Peyer's patch (tissue), 4 donors: Measurements from ENCODE around the gene CPT1B. TPM values are rescaled to one million over a fixed set of nuclear protein-coding genes. Genes with fewer than 3 reads are reported as not detected.

ENCODE experiments used
- DNase-seq, 3 donors: peaks; one replicate each; pipeline ENCODE4 v3.0.0-alpha.2; 2017 to 2019
- H3K27ac ChIP-seq, 4 donors: fragments of 200-600 bp; sonication (generic); one replicate each; pipeline ENCODE4 v1.5.1; 2016 to 2019
- H3K27me3 ChIP-seq, 2 donors: fragments of 200-600 bp; sonication (generic); one replicate each; pipeline ENCODE4 v1.5.1; 2019
- H3K36me3 ChIP-seq, 3 donors: fragments of 200-600 bp; sonication (generic); one replicate each; pipeline ENCODE4 v1.5.1; 2016 to 2019
- H3K4me1 ChIP-seq, 4 donors: fragments of 200-600 bp; sonication (generic); one replicate each; pipeline ENCODE4 v1.5.1; 2016 to 2019
- H3K4me3 ChIP-seq, 4 donors: fragments of 200-600 bp; sonication (generic); 1 replicate in 3 of 4; 2 replicates in 1 of 4; pipeline ENCODE4 v1.5.1; 2016 to 2019; ENCODE audit warnings: mild to moderate bottlenecking in 1 of 4
- H3K9me3 ChIP-seq, 4 donors: fragments of 200-600 bp; sonication (generic); one replicate each; pipeline ENCODE4 v1.5.1; 2016 to 2019; ENCODE audit warnings: mild to moderate bottlenecking in 1 of 4
- POLR2A ChIP-seq, 2 donors: fragments of 450-650 bp; IDR thresholded peaks; one replicate each; pipeline ENCODE4 v1.5.1; 2017; ENCODE audit warnings: antibody characterized with exemption in 2 of 2, mild to moderate bottlenecking in 2 of 2, moderate library complexity in 2 of 2
- total RNA-seq, 4 donors: library from RNA; depleted of rRNA; stranded (reverse); fragments of >200 nt; gene quantifications; one replicate each; pipeline ENCODE4 v1.1.0, GENCODE V29; 2016
- TF ChIP-seq, protein P1 (sequence below), 6 experiments: fragments of 450-650 bp in 4 of 6; fragments of 200-600 bp in 2 of 6; sonication (generic) in 1 of 6; IDR thresholded peaks; one replicate each; pipeline ENCODE4 v1.5.1; 2017 to 2019; ENCODE audit warnings: antibody characterized with exemption in 6 of 6, mild to moderate bottlenecking in 3 of 6, moderate library complexity in 1 of 6

The CPT1B gene
- total RNA-seq, 4 donors from 2014 or later: 51.2 to 133 (median 56.5) TPM

- H3K27ac ChIP-seq: peak overlapping the region in 1 of 4 donors; percentile 39
- no peak for TF ChIP-seq POLR2A (IDR thresholded peaks at IDR 0.05)
- TF ChIP-seq, protein P1, sequence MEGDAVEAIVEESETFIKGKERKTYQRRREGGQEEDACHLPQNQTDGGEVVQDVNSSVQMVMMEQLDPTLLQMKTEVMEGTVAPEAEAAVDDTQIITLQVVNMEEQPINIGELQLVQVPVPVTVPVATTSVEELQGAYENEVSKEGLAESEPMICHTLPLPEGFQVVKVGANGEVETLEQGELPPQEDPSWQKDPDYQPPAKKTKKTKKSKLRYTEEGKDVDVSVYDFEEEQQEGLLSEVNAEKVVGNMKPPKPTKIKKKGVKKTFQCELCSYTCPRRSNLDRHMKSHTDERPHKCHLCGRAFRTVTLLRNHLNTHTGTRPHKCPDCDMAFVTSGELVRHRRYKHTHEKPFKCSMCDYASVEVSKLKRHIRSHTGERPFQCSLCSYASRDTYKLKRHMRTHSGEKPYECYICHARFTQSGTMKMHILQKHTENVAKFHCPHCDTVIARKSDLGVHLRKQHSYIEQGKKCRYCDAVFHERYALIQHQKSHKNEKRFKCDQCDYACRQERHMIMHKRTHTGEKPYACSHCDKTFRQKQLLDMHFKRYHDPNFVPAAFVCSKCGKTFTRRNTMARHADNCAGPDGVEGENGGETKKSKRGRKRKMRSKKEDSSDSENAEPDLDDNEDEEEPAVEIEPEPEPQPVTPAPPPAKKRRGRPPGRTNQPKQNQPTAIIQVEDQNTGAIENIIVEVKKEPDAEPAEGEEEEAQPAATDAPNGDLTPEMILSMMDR (IDR thresholded peaks at IDR 0.05): no peak
- no peaks in the 10 kb centered on the region for H3K27me3 ChIP-seq
- peaks cover 0 to 6% (median 0%) of the 10 kb centered on the region in 3 donors for H3K36me3 ChIP-seq
- H3K4me1 ChIP-seq: peaks cover 0 to 64% (median 19%) of the 10 kb centered on the region in 4 donors
- no peaks in the 10 kb centered on the region for H3K9me3 ChIP-seq
- no peak for DNase-seq
- H3K4me3 ChIP-seq: no peak overlapping the region
Observed at GRCh38 chr22:50624347-50625130, 46.3 kb upstream of the CPT1B start.

DNA sequence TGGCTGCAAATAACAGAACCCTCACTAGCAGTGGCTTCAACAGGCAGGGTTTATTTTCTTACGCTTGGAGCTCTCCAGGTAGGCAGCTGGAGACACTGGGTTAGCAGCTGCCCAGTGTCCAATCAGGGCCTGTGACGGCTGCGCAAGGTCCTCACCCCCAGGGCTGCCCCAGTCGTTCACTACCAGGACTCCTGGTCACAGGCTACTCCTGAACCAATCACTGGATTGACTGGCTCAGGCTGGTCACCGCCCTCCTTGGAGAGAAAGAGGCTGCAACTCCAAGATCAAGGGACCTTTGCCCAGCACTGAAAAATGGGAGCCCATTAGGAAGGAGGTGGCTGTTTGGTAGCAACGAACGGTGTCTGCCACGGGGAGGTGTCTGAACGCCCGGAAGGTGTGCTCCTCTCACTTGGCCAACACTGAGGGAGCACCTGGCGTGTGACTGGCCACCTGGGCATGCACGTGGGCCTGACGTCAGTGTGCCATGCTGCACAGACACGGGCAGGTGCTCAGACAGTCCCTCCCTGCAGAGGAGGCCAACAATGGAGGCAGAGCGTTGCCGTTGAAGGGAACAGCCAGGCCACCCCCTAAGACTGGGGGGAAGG lies 44.6 kb upstream of the CPT1B start:
- Histone ChIP-seq H3K9me3 (no peaks in the 10 kb centered on the region), H3K27ac (peak overlapping the region; percentile 82 to 91 (median 88)), H3K4me1 (peaks cover 0 to 56% (median 15%) of the 10 kb centered on the region in 4 donors), H3K4me3 (peak overlapping the region in 2 of 4 donors; percentile 9 to 45), H3K27me3 (no peaks in the 10 kb centered on the region), H3K36me3 (peaks cover 0 to 6% (median 0%) of the 10 kb centered on the region in 3 donors)
- TF ChIP-seq POLR2A (IDR thresholded peaks at IDR 0.05): peak; percentile 22 to 75
- TF ChIP-seq, protein P1 (IDR thresholded peaks at IDR 0.05): peak in 3 of 6 experiments; percentile 31 to 44 (median 39)
- peak in 2 of 3 donors; percentile 93 to 95 for DNase-seq

DNA sequence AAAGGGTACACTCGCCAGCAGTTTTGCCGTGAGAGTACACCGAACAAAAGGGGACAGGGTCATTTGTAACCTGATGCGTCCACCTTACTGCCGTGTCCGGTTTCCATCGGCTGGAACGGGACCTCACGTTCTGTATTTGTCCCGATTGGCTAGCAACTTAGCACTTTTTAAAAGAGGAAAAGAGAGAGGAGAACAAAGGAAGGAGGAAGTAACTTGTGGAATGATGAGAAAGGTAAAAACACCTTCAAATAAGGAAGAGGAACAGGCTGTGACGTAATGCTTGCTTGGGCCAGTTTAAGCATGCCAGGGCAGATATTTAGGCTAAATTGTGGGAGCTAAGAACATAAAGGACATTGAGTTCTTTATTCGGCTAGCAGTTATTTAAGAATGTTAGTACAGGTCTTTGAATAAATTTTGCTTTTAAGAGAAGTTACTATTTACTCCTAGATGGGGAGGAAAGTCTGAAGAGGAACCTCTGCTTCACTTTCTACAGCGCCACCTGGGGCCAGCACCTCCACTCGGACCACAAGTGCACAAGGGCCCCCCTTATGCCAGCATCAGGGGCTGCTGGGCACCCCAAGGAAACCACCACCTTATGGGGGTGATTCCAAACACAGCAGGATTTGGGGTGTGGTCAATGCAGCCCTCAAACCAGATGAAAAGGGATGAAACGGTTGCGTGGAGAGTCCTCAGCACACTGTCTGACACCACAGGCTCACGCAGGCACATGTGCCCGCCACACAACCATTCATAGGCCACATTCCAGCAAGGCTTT lies 43.9 kb upstream of the CPT1B start:
- no peak for TF ChIP-seq POLR2A (IDR thresholded peaks at IDR 0.05)
- TF ChIP-seq, protein P1 (IDR thresholded peaks at IDR 0.05): peak; percentile 8 to 50 (median 38)
- Histone ChIP-seq H3K27me3 (no peaks in the 10 kb centered on the region), H3K36me3 (peaks cover 0 to 6% (median 0%) of the 10 kb centered on the region in 3 donors), H3K27ac (peak overlapping the region; percentile 82 to 91 (median 88)), H3K9me3 (no peaks in the 10 kb centered on the region), H3K4me3 (peak overlapping the region; percentile 20 to 51 (median 38)), H3K4me1 (peaks cover 0 to 50% (median 11%) of the 10 kb centered on the region in 4 donors)
- DNase-seq: peak; percentile 44 to 79 (median 71)

DNA sequence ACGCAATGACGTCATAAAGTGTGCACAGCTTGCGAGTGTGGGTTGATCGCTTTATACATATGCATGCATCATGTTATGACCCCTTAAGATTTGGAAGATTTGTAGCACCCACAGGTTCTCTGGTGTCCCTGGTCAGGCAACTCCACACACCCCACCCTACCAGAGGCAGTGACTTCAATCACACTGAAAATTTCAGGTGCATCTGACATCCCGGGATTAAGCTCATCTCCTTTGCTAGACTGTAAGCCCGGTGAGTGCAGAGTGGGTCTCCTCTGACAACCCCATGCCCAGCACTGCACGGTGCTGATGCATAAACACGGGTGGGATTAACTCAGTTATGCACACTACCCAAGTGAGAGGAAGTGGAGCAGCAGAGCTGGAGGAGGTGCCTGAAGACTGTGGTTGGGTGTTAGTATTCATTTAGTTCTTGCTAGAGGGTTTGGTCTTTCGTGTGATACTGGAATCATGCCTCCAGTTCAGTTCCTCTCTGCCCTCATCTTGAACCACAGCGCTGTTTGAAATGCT lies 43.2 kb upstream of the CPT1B start:
- Histone ChIP-seq H3K9me3 (no peaks in the 10 kb centered on the region), H3K27me3 (no peaks in the 10 kb centered on the region), H3K4me3 (peak overlapping the region; percentile 20 to 51 (median 38)), H3K36me3 (peaks cover 0 to 6% (median 0%) of the 10 kb centered on the region in 3 donors), H3K4me1 (peaks cover 0 to 43% (median 8%) of the 10 kb centered on the region in 4 donors), H3K27ac (peak overlapping the region; percentile 82 to 91 (median 88))
- no peak for TF ChIP-seq POLR2A (IDR thresholded peaks at IDR 0.05)
- TF ChIP-seq, protein P1 (IDR thresholded peaks at IDR 0.05): no peak
- DNase-seq: peak in 2 of 3 donors; percentile 56 to 72
